SK-N-MC (cell line): ENCODE data around the gene NEUROG1.

ENCODE experiments used
- EZH2 ChIP-seq: fragments of 200-600 bp; sonication (generic); IDR thresholded peaks from one replicate; pipeline ENCODE4 v1.6.1; 2017; ENCODE audit warnings: antibody characterized with exemption
- POLR2AphosphoS5 ChIP-seq: IDR thresholded peaks from 2 replicates; pipeline ENCODE4 v1.6.1; 2012; ENCODE audit warnings: mild to moderate bottlenecking, low read depth, low read length, borderline replicate concordance

GRCh38 chr5:135541807-135542502, 6.2 kb upstream of the NEUROG1 start:
- TF ChIP-seq POLR2AphosphoS5, result no peak
- TF ChIP-seq EZH2, result no peak
